GM12875 (cell line): ENCODE results near the gene ASIC2.

Experiments used
- H3K4me3 ChIP-seq: one replicate; pipeline ENCODE4 v1.5.1; 2011; ENCODE audit warnings: low read depth, low read length, control low read depth
- CTCF ChIP-seq: IDR thresholded peaks from 2 replicates; pipeline ENCODE4 v1.5.1; 2011; ENCODE audit warnings: low read depth, mild to moderate bottlenecking, control low read depth, inconsistent platforms, low read length, moderate library complexity, borderline replicate concordance; ENCODE audit not compliant: insufficient read depth

The ASIC2 gene

GRCh38 chr17:33261820-33262219, 31.3 kb downstream of the ASIC2 start:
- H3K4me3 ChIP-seq: no peak overlapping the region
- TF ChIP-seq CTCF: no peak

- no peak for TF ChIP-seq CTCF
- H3K4me3 ChIP-seq: no peak overlapping the region
Measured at GRCh38 chr17:33260638-33261037, 32.5 kb downstream of the ASIC2 start.

GRCh38 chr17:33258296-33258695, 34.8 kb downstream of the ASIC2 start:
- H3K4me3 ChIP-seq: no peak overlapping the region
- TF ChIP-seq CTCF: no peak

GRCh38 chr17:33245183-33245582, 47.9 kb downstream of the ASIC2 start:
- H3K4me3 ChIP-seq: no peak overlapping the region
- TF ChIP-seq CTCF: no peak

- TF ChIP-seq CTCF: no peak
- no peak overlapping the region for H3K4me3 ChIP-seq
Measured at GRCh38 chr17:33243732-33244131, 49.4 kb downstream of the ASIC2 start.

DNA sequence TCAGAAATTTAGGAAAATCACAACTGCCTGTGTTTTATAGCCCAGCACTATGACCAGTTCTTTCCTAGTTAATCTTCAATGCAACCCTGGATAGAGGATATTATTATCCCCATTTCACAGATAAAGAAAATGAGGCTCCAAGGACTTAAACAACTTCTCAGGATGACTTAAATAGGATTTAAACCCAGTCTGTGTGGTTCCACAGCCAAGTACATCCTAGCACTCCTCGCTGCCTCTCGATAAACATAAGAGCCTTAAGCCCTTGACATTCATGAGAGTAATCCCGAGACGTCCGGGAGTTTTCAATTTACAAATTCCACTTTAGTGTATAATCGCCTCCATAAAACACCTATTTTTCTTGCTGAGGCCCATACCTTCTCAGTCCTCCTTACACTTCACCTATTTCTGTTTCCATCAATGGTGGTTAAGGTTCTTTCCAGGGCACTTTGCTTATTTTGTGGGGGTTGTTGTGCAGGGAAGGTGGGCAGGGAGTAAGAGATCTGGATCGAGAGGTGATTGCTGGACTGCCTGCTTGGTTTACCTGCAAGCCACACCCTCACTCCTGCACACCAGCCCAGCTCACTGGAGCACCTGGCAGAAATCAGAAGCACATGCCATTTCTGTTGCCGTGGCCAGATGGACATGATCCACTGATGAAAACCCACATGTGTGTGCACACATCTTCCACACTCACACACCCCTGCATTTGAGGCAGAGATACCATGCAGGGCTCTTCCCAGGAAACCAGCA, 50.5 kb downstream of the ASIC2 start:
- no peak for TF ChIP-seq CTCF
- no peak overlapping the region for H3K4me3 ChIP-seq

GRCh38 chr17:33241390-33241789, 51.7 kb downstream of the ASIC2 start:
- H3K4me3 ChIP-seq: no peak overlapping the region
- no peak for TF ChIP-seq CTCF
